Subcutaneous adipose tissue (tissue), 4 donors: Measurements from ENCODE around the gene ITLN1. TPM values are rescaled to one million over a fixed set of nuclear protein-coding genes. Genes with fewer than 3 reads are reported as not detected.

Experiments used
- total RNA-seq, 4 donors: library from RNA; depleted of rRNA; stranded (reverse); fragments of >200 nt; gene quantifications; one replicate each; pipeline ENCODE4 v1.1.0, GENCODE V29; 2016
- TF ChIP-seq, protein P1 (sequence below): fragments of 450-650 bp; IDR thresholded peaks from one replicate; pipeline ENCODE4 v1.5.1; 2016; ENCODE audit warnings: low read depth, mild to moderate bottlenecking, control low read depth, antibody characterized with exemption, moderate library complexity

Gene ITLN1
- total RNA-seq, 4 donors from 2014 or later, result 145 TPM; not detected in 3

DNA sequence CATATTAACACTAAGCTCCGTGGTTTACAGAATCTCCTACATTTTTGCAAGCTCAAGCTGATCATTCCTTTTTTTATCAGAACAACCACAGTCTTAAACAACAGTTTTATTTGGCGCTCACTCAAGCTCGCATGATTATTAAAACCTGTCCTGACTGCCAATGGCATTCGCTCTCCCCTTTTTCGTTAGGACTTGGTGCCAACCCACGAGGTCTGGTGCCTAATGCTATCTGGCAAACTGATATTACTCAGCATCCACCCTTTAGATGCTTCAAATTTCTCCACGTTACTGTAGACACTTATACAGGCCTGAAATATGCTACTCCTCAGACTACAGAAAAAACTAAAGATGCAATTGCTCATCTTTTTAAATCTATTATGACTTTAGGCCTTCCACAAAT, 23.0 kb upstream of the ITLN1 start:
- TF ChIP-seq, protein P1, sequence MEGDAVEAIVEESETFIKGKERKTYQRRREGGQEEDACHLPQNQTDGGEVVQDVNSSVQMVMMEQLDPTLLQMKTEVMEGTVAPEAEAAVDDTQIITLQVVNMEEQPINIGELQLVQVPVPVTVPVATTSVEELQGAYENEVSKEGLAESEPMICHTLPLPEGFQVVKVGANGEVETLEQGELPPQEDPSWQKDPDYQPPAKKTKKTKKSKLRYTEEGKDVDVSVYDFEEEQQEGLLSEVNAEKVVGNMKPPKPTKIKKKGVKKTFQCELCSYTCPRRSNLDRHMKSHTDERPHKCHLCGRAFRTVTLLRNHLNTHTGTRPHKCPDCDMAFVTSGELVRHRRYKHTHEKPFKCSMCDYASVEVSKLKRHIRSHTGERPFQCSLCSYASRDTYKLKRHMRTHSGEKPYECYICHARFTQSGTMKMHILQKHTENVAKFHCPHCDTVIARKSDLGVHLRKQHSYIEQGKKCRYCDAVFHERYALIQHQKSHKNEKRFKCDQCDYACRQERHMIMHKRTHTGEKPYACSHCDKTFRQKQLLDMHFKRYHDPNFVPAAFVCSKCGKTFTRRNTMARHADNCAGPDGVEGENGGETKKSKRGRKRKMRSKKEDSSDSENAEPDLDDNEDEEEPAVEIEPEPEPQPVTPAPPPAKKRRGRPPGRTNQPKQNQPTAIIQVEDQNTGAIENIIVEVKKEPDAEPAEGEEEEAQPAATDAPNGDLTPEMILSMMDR, result no peak

DNA sequence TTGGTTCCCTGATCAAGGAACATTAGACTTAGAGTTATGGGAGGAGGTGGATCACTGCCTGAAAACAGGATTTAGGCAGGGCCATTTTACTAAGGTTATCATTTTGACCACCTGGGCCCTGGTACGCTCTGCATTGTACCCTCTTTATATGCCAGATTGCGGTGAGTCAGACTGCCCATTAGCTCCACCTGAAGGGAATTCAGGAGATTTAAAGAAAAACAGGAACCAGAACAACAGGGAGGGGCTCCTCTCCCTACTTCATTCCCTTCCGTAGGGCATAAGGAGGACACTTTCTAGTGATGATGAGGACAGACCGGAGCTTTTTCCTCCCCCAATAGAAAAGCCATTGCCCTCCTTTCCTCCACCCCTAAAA, 20.6 kb upstream of the ITLN1 start:
- TF ChIP-seq, protein P1, result no peak

DNA sequence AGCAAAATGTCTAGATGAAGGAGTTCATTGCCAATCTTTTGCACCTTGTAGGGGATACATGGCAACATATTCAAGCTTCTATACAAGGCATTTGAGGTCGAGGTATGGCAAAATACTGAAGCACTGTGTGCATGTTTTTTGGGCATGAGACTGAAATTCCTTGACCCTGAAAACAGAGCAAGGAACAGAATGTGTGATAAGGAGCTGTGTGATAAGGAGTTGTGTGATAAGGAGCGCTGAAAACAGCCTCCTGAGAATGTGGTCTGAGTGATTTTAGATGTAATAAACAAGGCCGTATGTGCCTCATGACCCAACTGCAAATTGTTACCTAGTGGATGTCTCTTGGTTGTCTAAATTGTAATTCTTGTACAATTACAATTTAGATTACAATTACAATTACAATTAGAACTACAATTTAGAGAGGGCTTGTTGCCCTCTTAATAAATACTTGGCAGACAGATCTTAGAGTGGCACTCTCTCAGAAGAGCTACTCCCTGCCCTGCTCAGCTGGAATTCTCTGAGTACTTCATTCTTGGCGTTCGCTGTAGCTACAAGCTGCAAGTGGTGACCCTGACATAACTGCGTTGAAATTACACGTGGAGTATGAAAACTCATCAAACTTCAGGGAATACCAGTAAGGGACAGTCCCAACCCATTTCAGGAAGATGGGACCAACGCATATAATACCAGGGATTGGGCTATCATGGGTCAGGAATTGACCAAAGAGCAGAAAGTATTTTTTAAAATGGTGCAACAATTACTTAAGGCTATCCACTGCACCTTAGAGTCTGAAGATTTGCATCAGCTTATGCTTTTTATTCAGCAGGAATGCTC, 20.0 kb upstream of the ITLN1 start:
- TF ChIP-seq, protein P1, result no peak

DNA sequence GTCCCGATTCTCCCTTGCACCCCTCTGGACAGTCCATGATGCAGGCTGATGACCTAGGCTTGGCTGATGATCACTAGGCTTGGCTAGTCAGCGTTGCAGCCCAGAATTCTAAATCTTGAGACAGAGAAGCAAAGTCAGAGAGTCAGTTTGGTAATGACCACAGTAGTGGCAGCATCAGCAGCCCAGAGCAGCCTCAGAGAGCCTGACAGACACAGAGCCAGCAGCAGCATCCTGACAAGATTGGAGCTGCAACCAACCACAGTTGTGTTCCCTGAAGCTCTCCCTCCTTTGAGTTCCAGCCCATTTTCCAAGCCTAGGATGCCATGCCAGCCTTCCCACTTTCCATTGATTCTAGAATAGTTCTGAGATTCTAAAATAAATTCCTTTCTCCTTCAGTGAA, 16.8 kb upstream of the ITLN1 start:
- TF ChIP-seq, protein P1, result no peak

DNA sequence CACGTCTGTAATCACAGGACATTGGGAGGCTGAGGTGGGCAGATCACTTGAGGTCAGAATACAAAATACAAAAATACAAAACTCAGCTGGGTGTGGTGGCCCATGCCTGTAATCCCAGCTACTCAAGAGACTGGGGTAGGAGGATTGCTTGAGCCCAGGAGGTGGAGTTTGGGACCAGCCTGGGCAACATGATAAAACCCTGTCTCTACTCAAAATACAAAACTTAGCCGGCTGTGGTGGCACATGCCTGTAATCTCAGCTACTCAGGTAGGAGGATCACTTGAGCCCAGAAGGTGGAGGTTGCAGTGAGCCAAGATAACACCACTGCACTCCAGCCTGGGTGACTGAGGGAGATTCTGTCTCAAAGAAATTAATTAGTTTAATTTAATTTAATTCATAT, 6.5 kb upstream of the ITLN1 start:
- TF ChIP-seq, protein P1, result no peak

DNA sequence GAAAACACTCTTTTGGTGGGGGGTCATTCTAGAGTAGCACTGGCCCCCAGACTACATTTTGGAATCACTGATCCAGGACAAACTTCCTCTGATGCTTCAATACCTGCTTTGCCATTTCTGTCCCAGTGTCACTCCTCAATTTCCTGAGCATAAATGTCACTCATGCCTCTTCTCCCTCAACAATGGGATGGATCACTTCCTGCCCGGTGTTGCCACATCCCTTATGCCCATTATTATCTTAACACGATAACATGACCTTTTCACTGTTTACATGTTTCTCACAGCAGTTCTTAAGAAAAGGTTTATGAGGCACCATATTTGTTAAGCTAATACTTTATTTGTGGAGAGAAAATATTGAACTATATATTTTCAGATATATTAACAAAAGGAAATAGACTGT, 3.9 kb upstream of the ITLN1 start:
- TF ChIP-seq, protein P1, result no peak

DNA sequence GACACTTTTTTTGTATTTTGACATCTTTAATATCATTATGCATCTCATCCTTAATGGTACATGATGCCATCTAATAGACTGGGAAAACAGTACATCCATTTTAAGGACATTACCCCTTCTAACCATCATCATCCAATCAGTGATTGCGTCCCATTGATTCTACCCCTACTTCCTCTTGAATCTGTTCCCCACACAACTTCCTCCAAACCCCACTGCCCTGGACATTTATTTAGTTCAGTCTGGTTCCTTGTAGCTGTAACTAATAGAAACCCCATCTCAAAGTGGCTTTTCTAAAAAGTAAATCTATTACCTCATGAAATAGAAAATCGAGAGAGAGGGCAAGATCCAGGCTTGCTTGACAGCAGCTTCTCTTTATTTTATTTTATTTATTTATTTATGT, 2.1 kb upstream of the ITLN1 start:
- TF ChIP-seq, protein P1, result no peak
